Esophagus muscularis mucosa (tissue), 4 donors: ENCODE results near the gene INHBC. TPM values are rescaled to one million over a fixed set of nuclear protein-coding genes. Genes with fewer than 3 reads are reported as not detected.
"Not testable (repeated sequence)": the region's sequence is repeated elsewhere in the genome, so short reads cannot be mapped to it uniquely, and the experiment has no call there.

Source experiments
- DNase-seq: peaks from one replicate; pipeline ENCODE4 v3.0.0-alpha.2; 2017; ENCODE audit errors: extremely low spot score
- H3K27ac ChIP-seq, 4 donors: fragments of 200-600 bp; sonication (generic); replicated peaks in 1 of 4; 1 replicate in 3 of 4; 2 replicates in 1 of 4; pipeline ENCODE4 v1.5.1; 2016 to 2019; ENCODE audit warnings: mild to moderate bottlenecking in 1 of 4
- H3K27me3 ChIP-seq, 4 donors: fragments of 200-600 bp; sonication (generic); one replicate each; pipeline versions ENCODE4 v1.5.1 to v1.6.0; 2016 to 2019
- H3K36me3 ChIP-seq, 4 donors: fragments of 200-600 bp; sonication (generic); one replicate each; pipeline ENCODE4 v1.5.1; 2016 to 2019
- H3K4me1 ChIP-seq, 4 donors: fragments of 200-600 bp; sonication (generic); one replicate each; pipeline ENCODE4 v1.5.1; 2016 to 2019
- H3K4me3 ChIP-seq, 4 donors: fragments of 200-600 bp; sonication (generic); 1 replicate in 2 of 4; 2 replicates in 2 of 4; pipeline ENCODE4 v1.5.1; 2016 to 2019; ENCODE audit warnings: mild to moderate bottlenecking in 4 of 4, moderate library complexity in 1 of 4
- H3K9me3 ChIP-seq, 4 donors: fragments of 200-600 bp; sonication (generic); 1 replicate in 3 of 4; 2 replicates in 1 of 4; pipeline ENCODE4 v1.5.1; 2016 to 2019
- EP300 ChIP-seq: sonication (generic); formaldehyde crosslinking; IDR thresholded peaks from one replicate; pipeline ENCODE4 v1.6.1; 2017; ENCODE audit warnings: antibody characterized with exemption
- POLR2A ChIP-seq: fragments of 450-650 bp; IDR thresholded peaks from one replicate; pipeline ENCODE4 v1.6.1; 2017; ENCODE audit warnings: antibody characterized with exemption, moderate library complexity, mild to moderate bottlenecking, low read depth
- POLR2AphosphoS5 ChIP-seq, 2 donors: sonication (generic); formaldehyde crosslinking; IDR thresholded peaks; one replicate each; pipeline ENCODE4 v1.6.1; 2017; ENCODE audit warnings: antibody characterized with exemption in 2 of 2
- WGBS: methylation state at CpG from one replicate; pipeline ENCODE4 v1.1.5; 2018; 5-methylcytosine and 5-hydroxymethylcytosine counted together
- intact Hi-C: fragments of 100-400 bp; cut with DNase I; formaldehyde crosslinking; loops from one replicate; pipeline ENCODE4 v1.15.1; 2023
- total RNA-seq, 4 donors: library from RNA; depleted of rRNA; stranded (reverse); fragments of >200 nt; gene quantifications; one replicate each; pipeline versions ENCODE4 v1.1.0 to v1.2.1, GENCODE V29; 2016
- TF ChIP-seq, protein P1 (sequence below), 3 experiments: fragments of 200-600 bp in 2 of 3; fragments of 450-650 bp in 1 of 3; sonication (generic) in 2 of 3; IDR thresholded peaks; one replicate each; pipeline ENCODE4 v1.5.1; 2017 to 2019; ENCODE audit warnings: antibody characterized with exemption in 3 of 3, mild to moderate bottlenecking in 2 of 3, moderate library complexity in 1 of 3

INHBC gene
- total RNA-seq, 4 donors from 2014 or later: not detected

GRCh38 chr12:57489157-57489641, 54.6 kb downstream of the INHBC start:
- intact Hi-C loops: no loop called here
- peaks cover 28 to 45% (median 41%) of the 10 kb centered on the region in 4 donors for H3K36me3 ChIP-seq
- H3K4me1 ChIP-seq: peaks cover 15 to 20% (median 17%) of the 10 kb centered on the region in 4 donors
- no peak for TF ChIP-seq POLR2AphosphoS5 (IDR thresholded peaks at IDR 0.05)
- no peaks in the 10 kb centered on the region for H3K27me3 ChIP-seq
- H3K4me3 ChIP-seq: peak overlapping the region; percentile 71 to 96 (median 92)
- H3K27ac ChIP-seq: peak overlapping the region in 2 of 4 donors; percentile 79 to 86
- no peaks in the 10 kb centered on the region for H3K9me3 ChIP-seq
- no peak for DNase-seq
- WGBS: 83% methylated on average over 3 of the region's 5 CpGs

DNA sequence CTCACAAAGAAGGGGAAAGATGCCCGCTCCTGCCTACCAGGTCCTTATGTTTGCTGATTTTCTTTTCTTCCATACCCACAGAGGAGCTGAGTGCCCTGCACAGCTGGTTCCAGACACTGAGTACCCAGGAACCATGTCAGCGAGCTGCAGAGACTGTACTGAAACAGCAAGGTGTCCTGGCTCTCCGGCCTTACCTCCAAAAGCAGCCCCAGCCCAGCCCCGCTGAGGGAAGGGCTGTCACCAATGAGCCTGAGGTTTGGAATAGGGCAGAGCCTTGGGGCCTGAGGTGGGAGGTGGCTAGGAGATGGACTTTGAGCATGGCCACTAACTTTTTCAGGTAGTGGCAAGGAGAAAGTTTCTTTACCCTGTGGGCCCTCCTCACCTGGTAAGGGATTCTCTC, 55.5 kb downstream of the INHBC start:
- TF ChIP-seq POLR2AphosphoS5 (IDR thresholded peaks at IDR 0.05) (no peak), POLR2A (no peak), EP300 (no peak)
- TF ChIP-seq, protein P1, sequence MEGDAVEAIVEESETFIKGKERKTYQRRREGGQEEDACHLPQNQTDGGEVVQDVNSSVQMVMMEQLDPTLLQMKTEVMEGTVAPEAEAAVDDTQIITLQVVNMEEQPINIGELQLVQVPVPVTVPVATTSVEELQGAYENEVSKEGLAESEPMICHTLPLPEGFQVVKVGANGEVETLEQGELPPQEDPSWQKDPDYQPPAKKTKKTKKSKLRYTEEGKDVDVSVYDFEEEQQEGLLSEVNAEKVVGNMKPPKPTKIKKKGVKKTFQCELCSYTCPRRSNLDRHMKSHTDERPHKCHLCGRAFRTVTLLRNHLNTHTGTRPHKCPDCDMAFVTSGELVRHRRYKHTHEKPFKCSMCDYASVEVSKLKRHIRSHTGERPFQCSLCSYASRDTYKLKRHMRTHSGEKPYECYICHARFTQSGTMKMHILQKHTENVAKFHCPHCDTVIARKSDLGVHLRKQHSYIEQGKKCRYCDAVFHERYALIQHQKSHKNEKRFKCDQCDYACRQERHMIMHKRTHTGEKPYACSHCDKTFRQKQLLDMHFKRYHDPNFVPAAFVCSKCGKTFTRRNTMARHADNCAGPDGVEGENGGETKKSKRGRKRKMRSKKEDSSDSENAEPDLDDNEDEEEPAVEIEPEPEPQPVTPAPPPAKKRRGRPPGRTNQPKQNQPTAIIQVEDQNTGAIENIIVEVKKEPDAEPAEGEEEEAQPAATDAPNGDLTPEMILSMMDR (IDR thresholded peaks at IDR 0.05): no peak
- peaks cover 29 to 47% (median 45%) of the 10 kb centered on the region in 4 donors for H3K36me3 ChIP-seq
- H3K4me1 ChIP-seq: peaks cover 15 to 20% (median 17%) of the 10 kb centered on the region in 4 donors
- no peak for DNase-seq
- H3K27ac ChIP-seq: no peak overlapping the region
- intact Hi-C loops: no loop called here
- no peaks in the 10 kb centered on the region for H3K27me3 ChIP-seq
- 100% methylated on average over 4 of the region's 4 CpGs for WGBS
- H3K9me3 ChIP-seq: no peaks in the 10 kb centered on the region
- no peak overlapping the region for H3K4me3 ChIP-seq

DNA sequence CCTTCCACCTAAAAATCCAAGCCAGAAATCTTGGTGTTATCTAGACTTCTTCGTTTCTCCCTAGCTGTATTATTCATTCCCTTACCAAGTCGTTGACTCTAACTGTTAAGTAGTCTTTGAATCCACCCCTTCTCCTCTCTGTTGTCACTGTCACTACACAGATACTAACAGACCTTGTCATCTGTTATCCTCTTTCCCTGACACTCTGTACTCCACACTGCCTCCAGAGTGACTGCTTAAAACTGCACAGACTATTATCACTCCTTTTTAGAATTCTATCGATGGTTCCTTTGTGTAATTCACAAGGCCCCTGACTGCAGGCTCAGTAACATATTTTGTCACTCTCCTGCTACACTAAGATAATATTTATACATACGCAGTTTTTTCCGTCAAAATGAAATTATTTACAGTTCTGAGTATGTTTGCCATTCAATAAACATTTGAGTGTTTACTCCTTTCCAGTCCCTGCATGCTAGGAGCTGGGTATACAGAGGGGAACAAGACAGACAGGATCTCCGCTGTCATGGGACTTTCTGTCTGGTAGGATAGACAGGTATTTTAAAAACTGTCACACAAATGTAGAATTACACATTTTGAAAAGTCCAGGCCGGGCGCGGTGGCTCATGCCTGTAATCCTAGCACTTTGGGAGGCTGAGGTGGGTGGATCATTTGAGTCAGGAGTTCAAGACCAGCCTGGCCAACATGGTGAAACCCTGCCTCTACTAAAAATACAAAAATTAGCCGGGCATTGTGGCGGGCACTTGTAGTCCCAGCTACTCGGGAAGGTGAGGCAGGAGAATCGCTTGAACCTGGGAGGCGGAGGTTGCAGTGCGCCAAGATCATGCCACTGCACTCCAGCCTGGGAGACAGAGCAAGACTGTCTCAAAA, 57.1 kb downstream of the INHBC start:
- no peak overlapping the region for H3K4me3 ChIP-seq
- H3K36me3 ChIP-seq: peaks cover 29 to 63% (median 58%) of the 10 kb centered on the region in 4 donors
- WGBS: 92% methylated on average over 15 of the region's 15 CpGs

GRCh38 chr12:57495051-57495701, 60.6 kb downstream of the INHBC start:
- H3K4me1 ChIP-seq, intact Hi-C loops, H3K27ac ChIP-seq, H3K9me3 ChIP-seq, H3K27me3 ChIP-seq, H3K4me3 ChIP-seq, DNase-seq: not testable (repeated sequence)
- 93% methylated on average over 3 of the region's 48 CpGs for WGBS
- H3K36me3 ChIP-seq: peaks cover 43 to 87% (median 75%) of the 10 kb centered on the region in 4 donors

More for the DNA sequence above, 57.1 kb downstream of the INHBC start:
- peaks cover 15 to 20% (median 17%) of the 10 kb centered on the region in 4 donors for H3K4me1 ChIP-seq
- intact Hi-C loops: no loop called here
- H3K27ac ChIP-seq: no peak overlapping the region
- no peak for DNase-seq
- no peaks in the 10 kb centered on the region for H3K27me3 ChIP-seq
- no peaks in the 10 kb centered on the region for H3K9me3 ChIP-seq
- TF ChIP-seq, protein P1 (IDR thresholded peaks at IDR 0.05): no peak

GRCh38 chr12:57496822-57497221, 62.2 kb downstream of the INHBC start:
- Histone ChIP-seq H3K4me3 (no peak overlapping the region), H3K4me1 (no peaks in the 10 kb centered on the region), H3K36me3 (peaks cover 40 to 87% (median 75%) of the 10 kb centered on the region in 4 donors), H3K9me3 (no peaks in the 10 kb centered on the region), H3K27me3 (no peaks in the 10 kb centered on the region), H3K27ac (no peak overlapping the region)
- intact Hi-C loops: no loop called here
- TF ChIP-seq POLR2AphosphoS5 (IDR thresholded peaks at IDR 0.05): no peak
- TF ChIP-seq, protein P1 (IDR thresholded peaks at IDR 0.05): no peak
- no peak for TF ChIP-seq POLR2A
- no peak for TF ChIP-seq EP300
- DNase-seq: no peak
